Stomach smooth muscle (tissue), 2 donors: Measurements from ENCODE around the gene COL6A2.

Experiments used
- H3K27ac ChIP-seq: one replicate; pipeline ENCODE4 v1.7.0; 2013; ENCODE audit warnings: mild to moderate bottlenecking, low read length, inconsistent platforms
- H3K27me3 ChIP-seq, 2 donors: one replicate each; pipeline ENCODE4 v1.7.0; 2013; ENCODE audit warnings: low read length in 2 of 2; ENCODE audit not compliant: insufficient read depth in 2 of 2, control insufficient read depth in 1 of 2
- H3K36me3 ChIP-seq, 2 donors: one replicate each; pipeline ENCODE4 v1.7.0; 2013; ENCODE audit warnings: low read length in 2 of 2; ENCODE audit not compliant: control insufficient read depth in 2 of 2, insufficient read depth in 2 of 2
- H3K4me1 ChIP-seq: one replicate; pipeline ENCODE4 v1.7.0; 2013; ENCODE audit warnings: low read length; ENCODE audit not compliant: control insufficient read depth, insufficient read depth
- H3K4me3 ChIP-seq, 2 donors: one replicate each; pipeline ENCODE4 v1.7.0; 2013; ENCODE audit warnings: low read length in 2 of 2
- H3K9ac ChIP-seq, 2 donors: one replicate each; pipeline ENCODE4 v1.7.0; 2013; ENCODE audit warnings: low read length in 2 of 2, mild to moderate bottlenecking in 1 of 2
- H3K9me3 ChIP-seq, 2 donors: one replicate each; pipeline ENCODE4 v1.7.0; 2013; ENCODE audit warnings: low read length in 2 of 2; ENCODE audit not compliant: control insufficient read depth in 2 of 2
- donor health status: healthy.
- donor health status: Pancreatic carcinoma.

The COL6A2 gene

GRCh38 chr21:46155514-46156377 is 57.8 kb downstream of the COL6A2 start, which contains the start of gene FTCD:
Gene FTCD, minus strand, starts transcription at chr21:46155579. Its CDS starts 56 bp downstream, at chr21:46155523.
- Histone ChIP-seq H3K4me1 (peaks cover 9% of the 10 kb centered on the region), H3K9ac (no peak within 1 kb of the TSS), H3K36me3 (no peaks in the 10 kb centered on the region), H3K27me3 (no peaks in the 10 kb centered on the region), H3K4me3 (no peak within 1 kb of the TSS), H3K27ac (no peak within 1 kb of the TSS), H3K9me3 (no peaks in the 10 kb centered on the region)

DNA sequence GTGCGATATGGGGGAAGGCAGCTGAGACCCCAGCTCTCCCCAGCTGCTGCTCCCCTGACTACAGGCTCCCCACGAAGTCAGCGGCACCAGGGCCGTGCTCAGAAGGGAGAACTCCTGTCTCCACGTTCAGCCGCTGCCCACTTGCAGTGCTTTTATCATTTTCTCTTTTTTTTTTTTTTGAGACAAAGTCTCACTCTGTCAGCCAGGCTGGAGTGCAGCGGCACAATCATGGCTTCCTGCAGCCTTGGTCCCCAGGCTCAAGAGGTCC is 58.4 kb downstream of the COL6A2 start:
- Histone ChIP-seq H3K4me3 (no peak overlapping the region), H3K36me3 (no peaks in the 10 kb centered on the region), H3K27me3 (no peaks in the 10 kb centered on the region), H3K4me1 (peaks cover 9% of the 10 kb centered on the region), H3K9ac (no peak overlapping the region), H3K9me3 (no peaks in the 10 kb centered on the region), H3K27ac (no peak overlapping the region)

DNA sequence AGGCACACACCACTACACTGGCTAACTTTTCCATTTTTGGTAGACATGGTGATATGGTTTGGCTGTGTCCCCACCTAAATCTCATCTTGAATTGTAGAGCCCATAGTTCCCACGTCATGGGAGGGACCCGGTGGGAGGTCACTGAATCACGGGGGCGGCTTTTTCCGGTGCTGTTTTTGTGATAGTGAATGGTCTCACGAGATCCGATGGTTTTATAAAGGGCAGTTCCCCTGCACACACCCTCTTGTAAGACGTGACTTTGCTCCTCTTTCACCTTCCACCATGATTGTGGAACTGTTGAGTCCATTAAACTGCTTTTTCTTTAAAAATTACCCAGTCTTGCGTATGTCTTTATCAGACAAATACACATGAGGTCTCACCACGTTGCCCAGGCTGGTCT is 58.8 kb downstream of the COL6A2 start:
- Histone ChIP-seq H3K27me3 (no peaks in the 10 kb centered on the region), H3K36me3 (no peaks in the 10 kb centered on the region), H3K27ac (no peak overlapping the region), H3K4me1 (peaks cover 9% of the 10 kb centered on the region), H3K9me3 (no peaks in the 10 kb centered on the region), H3K4me3 (no peak overlapping the region), H3K9ac (no peak overlapping the region)

DNA sequence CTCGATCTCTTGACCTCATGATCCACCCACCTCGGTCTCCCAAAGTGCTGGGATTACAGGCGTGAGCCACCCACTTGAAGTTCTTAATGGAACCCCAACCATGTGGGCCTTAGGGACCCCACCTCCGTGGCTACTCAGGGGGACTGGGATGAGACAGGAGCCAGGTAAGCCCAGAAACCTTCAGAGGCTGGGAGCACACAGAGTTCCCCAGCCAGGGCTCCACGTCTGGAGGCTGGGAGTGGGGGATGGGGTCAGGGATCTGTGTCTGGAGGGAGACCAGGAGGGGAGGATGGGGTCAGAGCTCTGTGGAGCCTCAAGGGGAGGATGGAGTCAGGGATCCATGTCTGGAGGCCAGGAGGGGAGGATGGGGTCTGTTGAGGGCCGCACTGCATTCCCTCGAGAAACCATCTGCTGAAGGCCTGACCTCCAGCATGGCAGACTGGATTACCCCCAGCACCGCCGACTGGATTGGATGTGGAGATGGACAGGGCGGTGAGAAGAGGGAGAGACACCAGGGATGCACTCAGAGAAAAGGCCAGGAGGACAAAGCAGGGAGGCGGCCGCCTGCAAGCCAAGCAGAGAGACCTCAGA is 59.6 kb downstream of the COL6A2 start:
- H3K36me3 ChIP-seq = no peaks in the 10 kb centered on the region
- H3K4me3 ChIP-seq = no peak overlapping the region
- no peaks in the 10 kb centered on the region for H3K27me3 ChIP-seq
- H3K4me1 ChIP-seq = peaks cover 9% of the 10 kb centered on the region
- no peak overlapping the region for H3K9ac ChIP-seq
- H3K9me3 ChIP-seq = no peaks in the 10 kb centered on the region
- no peak overlapping the region for H3K27ac ChIP-seq

DNA sequence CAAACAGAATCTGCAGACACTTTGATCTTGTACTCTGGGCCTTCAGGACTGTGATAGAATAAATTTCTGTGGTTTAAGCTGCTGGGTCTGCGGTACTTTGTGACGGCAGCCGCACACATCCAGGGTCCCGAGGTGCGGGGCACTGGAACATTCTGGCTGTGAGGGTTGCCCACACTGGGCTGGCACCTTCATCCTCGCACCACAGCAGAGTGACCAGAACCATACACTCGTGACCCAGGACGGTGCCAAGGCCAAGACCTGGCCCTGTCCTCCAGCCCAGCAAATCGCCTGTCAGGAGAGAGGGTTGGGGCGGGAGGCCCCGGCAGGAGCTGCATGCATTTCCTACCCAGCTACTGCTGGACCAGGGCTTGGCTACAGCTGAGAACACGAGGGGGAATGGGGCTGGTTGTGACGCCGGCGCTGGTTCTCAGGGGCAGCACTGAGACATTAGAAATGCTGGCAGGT is 60.1 kb downstream of the COL6A2 start:
- Histone ChIP-seq H3K4me1 (peaks cover 6% of the 10 kb centered on the region), H3K9me3 (no peaks in the 10 kb centered on the region), H3K27ac (no peak overlapping the region), H3K36me3 (no peaks in the 10 kb centered on the region), H3K4me3 (no peak overlapping the region), H3K9ac (no peak overlapping the region), H3K27me3 (no peaks in the 10 kb centered on the region)

DNA sequence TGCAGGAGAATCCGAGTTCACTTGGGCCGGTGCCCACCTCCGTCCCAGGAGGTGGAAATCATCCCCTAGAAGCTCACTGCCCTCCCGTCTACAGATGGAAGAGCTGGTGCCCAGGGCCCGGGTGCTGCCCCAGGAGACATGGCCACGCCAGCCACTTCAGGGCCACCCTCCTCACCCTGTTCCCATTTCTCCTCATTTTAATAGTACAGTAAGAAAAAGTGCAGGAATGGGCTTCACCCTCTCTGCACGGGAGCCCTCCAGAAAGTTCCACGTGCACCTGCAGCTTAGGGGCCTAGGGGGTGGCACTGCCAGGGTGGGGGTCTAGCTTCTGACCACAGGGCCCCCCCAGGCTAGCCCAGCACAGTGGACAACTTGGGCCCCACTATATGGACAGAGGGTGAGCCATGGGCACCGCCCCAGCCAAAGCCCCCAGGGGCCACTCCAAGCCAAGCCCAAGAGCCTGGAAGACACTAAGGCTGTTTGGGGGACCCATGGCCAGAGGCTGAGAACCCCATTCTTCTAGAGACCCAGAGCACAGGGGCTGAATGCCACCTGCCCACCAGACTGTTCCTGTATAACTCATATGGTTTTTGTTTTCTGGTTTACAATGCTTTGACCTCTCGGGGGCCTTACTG is 60.9 kb downstream of the COL6A2 start:
- Histone ChIP-seq H3K4me3 (no peak overlapping the region), H3K36me3 (no peaks in the 10 kb centered on the region), H3K27ac (no peak overlapping the region), H3K9me3 (no peaks in the 10 kb centered on the region), H3K27me3 (no peaks in the 10 kb centered on the region), H3K9ac (no peak overlapping the region), H3K4me1 (no peaks in the 10 kb centered on the region)

DNA sequence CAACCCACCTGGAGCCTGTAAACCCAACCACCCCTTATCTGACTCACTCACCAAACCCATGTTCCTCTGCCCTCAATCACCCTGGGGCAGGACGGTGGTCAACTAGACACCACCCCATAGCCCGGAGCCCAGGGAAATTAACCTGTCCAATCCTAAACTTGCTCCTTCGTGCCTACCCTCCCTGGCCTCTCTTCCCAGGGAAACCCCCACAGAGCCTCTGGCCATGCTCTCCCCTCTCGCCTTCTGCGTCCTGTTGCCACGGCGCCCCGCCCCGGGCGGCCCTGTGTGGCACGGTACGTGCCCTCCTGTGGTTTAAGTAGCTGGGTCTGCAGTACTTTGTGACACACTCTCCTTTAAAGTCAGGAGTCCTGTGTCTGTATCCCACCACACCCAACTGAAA is 61.5 kb downstream of the COL6A2 start:
- Histone ChIP-seq H3K4me3 (no peak overlapping the region), H3K27me3 (no peaks in the 10 kb centered on the region), H3K36me3 (no peaks in the 10 kb centered on the region), H3K4me1 (no peaks in the 10 kb centered on the region), H3K9me3 (no peaks in the 10 kb centered on the region), H3K27ac (no peak overlapping the region), H3K9ac (no peak overlapping the region)

- Histone ChIP-seq H3K4me3 (no peak overlapping the region), H3K27ac (no peak overlapping the region), H3K4me1 (no peaks in the 10 kb centered on the region), H3K9ac (no peak overlapping the region), H3K27me3 (no peaks in the 10 kb centered on the region), H3K36me3 (no peaks in the 10 kb centered on the region), H3K9me3 (no peaks in the 10 kb centered on the region)
Observed at GRCh38 chr21:46159841-46160656, 62.1 kb downstream of the COL6A2 start.

DNA sequence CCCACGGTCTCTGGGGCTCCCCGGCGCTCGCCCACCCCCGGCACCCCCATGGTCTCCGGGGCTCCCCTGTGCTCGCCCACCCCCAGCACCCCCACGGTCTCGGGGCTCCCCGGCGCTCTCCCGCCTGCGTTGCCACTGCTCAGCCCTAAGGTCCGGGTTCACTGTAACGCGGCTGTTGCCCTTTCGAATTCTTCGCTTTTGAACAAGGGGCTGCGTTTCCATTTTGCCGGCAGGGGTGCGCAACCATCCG is 62.7 kb downstream of the COL6A2 start:
- Histone ChIP-seq H3K36me3 (no peaks in the 10 kb centered on the region), H3K27me3 (no peaks in the 10 kb centered on the region)

GRCh38 chr21:46160907-46161632 is 63.2 kb downstream of the COL6A2 start:
- H3K4me3 ChIP-seq = no peak overlapping the region

More for the DNA sequence above, 62.7 kb downstream of the COL6A2 start:
- H3K9me3 ChIP-seq = no peaks in the 10 kb centered on the region
- H3K9ac ChIP-seq = no peak overlapping the region
- no peak overlapping the region for H3K4me3 ChIP-seq
- H3K27ac ChIP-seq = no peak overlapping the region
- no peaks in the 10 kb centered on the region for H3K4me1 ChIP-seq

More at GRCh38 chr21:46160907-46161632, 63.2 kb downstream of the COL6A2 start:
- Histone ChIP-seq H3K36me3 (no peaks in the 10 kb centered on the region), H3K9ac (no peak overlapping the region), H3K27me3 (no peaks in the 10 kb centered on the region), H3K27ac (no peak overlapping the region), H3K9me3 (no peaks in the 10 kb centered on the region), H3K4me1 (no peaks in the 10 kb centered on the region)
